Fibroblast of villous mesenchyme (primary cell): ENCODE results near the gene IST1. TPM values are rescaled to one million over a fixed set of nuclear protein-coding genes. Genes with fewer than 3 reads are reported as not detected.

ENCODE experiments used
- DNase-seq: peaks from one replicate; pipeline ENCODE4 v3.0.0-alpha.2; 2010; ENCODE audit warnings: low read depth
- H3K4me3 ChIP-seq: 2 replicates; pipeline ENCODE4 v1.5.1; 2011; ENCODE audit warnings: low read depth, mild to moderate bottlenecking, low read length
- total RNA-seq: library from RNA; depleted of rRNA; stranded (reverse); fragments of >200 nt; gene quantifications from 2 replicates; pipeline ENCODE4 v1.2.3, GENCODE V29; 2012
- TF ChIP-seq, protein P1 (sequence below): IDR thresholded peaks from 2 replicates; pipeline ENCODE4 v1.5.1; 2012; ENCODE audit warnings: low read depth, mild to moderate bottlenecking, low read length; ENCODE audit not compliant: insufficient read depth

Gene IST1
- total RNA-seq, 1 donor, result 206 TPM

DNA sequence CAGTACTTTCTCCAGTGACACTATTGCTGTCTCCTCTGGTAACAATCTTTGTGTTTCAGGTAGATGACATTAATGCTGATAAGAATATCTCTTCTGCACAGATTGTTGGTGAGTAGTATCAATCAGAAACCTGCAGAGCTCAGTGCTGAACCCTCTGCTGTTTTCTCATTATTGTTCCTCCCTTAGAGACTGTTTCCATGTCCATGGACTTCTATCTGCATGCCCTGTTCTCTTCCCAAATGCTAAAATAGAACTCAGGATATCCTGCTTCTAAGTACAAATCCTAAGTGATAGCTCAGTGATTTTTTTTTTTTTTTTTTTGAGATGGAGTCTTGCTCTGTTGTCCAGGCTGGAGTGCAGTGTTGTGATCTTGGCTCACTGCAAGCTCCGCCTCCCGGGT lies 29.4 kb downstream of the IST1 start:
- no peak for DNase-seq
- TF ChIP-seq, protein P1, sequence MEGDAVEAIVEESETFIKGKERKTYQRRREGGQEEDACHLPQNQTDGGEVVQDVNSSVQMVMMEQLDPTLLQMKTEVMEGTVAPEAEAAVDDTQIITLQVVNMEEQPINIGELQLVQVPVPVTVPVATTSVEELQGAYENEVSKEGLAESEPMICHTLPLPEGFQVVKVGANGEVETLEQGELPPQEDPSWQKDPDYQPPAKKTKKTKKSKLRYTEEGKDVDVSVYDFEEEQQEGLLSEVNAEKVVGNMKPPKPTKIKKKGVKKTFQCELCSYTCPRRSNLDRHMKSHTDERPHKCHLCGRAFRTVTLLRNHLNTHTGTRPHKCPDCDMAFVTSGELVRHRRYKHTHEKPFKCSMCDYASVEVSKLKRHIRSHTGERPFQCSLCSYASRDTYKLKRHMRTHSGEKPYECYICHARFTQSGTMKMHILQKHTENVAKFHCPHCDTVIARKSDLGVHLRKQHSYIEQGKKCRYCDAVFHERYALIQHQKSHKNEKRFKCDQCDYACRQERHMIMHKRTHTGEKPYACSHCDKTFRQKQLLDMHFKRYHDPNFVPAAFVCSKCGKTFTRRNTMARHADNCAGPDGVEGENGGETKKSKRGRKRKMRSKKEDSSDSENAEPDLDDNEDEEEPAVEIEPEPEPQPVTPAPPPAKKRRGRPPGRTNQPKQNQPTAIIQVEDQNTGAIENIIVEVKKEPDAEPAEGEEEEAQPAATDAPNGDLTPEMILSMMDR, result no peak
- no peak overlapping the region for H3K4me3 ChIP-seq

DNA sequence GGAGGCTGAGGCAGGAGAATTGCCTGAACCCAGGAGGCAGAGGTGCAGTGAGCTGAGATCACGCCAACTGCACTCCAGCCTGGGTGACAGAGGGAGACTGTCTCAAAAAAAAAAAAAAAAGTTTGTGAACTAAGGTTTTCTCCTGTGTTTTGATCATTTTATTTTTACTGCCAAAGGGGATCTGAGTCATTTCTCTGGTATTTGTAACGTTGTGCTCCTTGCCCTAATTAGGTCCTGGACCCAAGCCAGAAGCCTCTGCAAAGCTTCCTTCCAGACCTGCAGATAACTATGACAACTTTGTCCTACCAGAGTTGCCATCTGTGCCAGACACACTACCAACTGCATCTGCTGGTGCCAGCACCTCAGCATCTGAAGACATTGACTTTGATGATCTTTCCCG lies 32.1 kb downstream of the IST1 start:
- TF ChIP-seq, protein P1, result no peak
- H3K4me3 ChIP-seq, result no peak overlapping the region
- peak; percentile 87 for DNase-seq

DNA sequence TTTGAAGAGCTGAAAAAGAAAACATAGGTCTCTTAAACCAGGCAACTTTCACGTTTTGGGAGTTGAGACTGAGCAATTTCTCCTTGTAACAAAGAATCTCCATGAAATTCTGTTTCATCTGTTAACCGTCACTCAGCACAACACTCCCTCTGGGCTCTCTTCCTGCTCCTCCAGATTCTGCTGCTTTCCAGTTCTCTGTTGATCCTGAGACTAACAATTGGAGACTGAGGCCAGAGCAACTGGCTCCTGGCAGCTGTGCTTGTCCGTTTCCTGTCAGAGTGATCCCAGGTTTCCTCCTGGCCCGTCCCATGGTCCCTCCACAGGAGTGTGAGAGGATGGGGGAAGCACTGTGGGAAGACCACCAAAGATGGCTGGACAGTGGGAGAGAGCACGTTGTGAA lies 32.5 kb downstream of the IST1 start:
- no peak for DNase-seq
- TF ChIP-seq, protein P1, result no peak
- no peak overlapping the region for H3K4me3 ChIP-seq

DNA sequence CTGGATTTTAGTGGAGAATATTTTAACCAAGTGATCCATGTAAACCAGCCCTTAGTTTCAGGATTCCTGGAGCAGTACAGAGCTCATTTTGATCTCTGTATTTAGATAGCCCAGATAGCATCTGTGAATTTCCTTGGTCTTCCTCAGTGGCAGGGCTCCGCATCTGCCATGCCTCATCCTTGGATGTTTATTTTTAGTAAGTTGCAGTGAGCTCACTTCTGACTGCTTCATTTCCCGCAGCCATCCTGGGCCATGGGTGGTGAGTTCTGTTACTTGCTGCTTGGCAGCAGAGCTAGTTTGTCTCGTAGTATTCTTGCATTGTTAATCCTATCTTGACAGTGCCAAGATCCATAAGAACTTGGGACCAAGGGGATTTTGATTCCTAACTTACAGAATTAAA lies 33.7 kb downstream of the IST1 start:
- TF ChIP-seq, protein P1, result no peak
- no peak overlapping the region for H3K4me3 ChIP-seq
- DNase-seq, result peak; percentile 79

DNA sequence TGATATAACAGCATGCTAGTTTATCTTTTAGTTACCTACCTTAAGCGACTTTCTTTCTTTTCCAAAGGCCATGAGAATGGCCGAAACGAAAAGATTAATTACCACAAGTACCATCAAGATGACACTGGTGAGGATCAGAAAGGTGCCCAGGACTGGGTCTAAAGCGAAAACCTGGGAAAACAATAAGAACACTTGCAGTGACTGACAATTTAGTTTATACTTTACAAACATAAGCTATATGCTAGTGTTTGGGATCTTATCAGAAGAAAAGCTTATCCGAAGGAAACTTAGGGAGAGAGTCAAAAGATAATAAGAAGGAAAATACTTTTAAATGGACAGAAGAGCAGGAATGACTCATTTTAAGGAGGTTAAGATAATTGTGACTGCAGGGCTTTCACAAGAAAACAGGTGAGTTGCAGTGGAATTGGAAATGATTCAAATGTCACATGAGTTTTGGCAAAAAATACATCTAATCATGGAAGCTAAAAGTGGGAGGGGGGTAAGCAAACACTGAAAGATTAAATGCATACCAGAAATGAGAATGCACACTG lies 34.8 kb downstream of the IST1 start:
- TF ChIP-seq, protein P1, result no peak
- DNase-seq, result no peak
- H3K4me3 ChIP-seq, result no peak overlapping the region

DNA sequence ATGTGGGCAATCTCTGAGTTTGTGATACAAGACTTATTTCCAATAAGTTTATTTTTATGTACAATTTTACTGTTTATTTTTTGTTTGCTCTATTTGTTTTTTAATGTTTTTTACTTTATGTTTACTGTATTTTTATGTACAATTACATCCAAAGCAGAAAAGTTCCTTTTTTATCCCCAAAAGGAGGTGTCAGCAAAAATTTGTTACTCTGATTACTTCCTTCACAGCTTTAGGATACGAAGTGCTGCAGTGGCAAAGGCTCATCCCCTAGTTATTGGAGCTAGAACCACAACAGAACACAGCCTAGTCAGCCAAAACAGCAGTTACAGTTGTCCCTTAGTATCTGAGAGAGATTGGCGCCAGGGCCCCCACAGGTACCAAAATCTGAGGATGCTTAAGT lies 35.7 kb downstream of the IST1 start:
- DNase-seq, result no peak
- H3K4me3 ChIP-seq, result no peak overlapping the region
- TF ChIP-seq, protein P1, result no peak

DNA sequence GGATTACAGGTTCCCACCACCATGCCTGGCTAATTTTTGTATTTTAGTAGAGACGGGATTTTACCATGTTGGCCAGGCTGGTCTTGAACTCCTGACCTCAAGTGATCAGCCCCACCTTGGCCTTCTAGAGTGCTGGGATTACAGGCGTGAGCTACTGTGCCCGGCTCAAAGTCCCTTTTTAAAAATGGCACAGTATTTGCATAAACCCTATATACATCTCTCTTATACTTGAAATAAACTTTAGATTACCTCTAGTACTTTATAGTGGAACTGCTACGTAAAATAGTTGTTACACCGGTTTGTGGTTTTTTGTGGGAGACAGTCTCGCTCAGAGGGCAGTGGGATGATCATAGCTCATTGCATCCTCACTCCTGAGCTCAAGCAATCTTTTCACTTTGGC lies 36.3 kb downstream of the IST1 start:
- no peak for DNase-seq
- H3K4me3 ChIP-seq, result no peak overlapping the region
- TF ChIP-seq, protein P1, result no peak
